NCI-H2196 treated with DMSO at 0.1 percent for 48 hours (cell line): ENCODE measurements around the gene ZNF773.

Experiments
- DNase-seq: peaks from one replicate; lab custom pipeline; 2025; ENCODE audit not compliant: unreplicated experiment; lab: John Stamatoyannopoulos, UW

The ZNF773 gene

GRCh38 chr19:57557659-57558058 lies 57.9 kb downstream of the ZNF773 start:
- no peak for DNase-seq
